Measurements from ENCODE around the gene ADSL. TPM values are rescaled to one million over a fixed set of nuclear protein-coding genes. Genes with fewer than 3 reads are reported as not detected.

The ADSL gene
- polyA plus RNA-seq, 1 of the 3 experiments (the other 2 are of a cell fraction), result 79.7 TPM

GRCh38 chr22:40404251-40405177 is 58.2 kb downstream of the ADSL start:
- peaks cover 0 to 6% of the 10 kb centered on the region in 2 experiments; a peak in 1 of 4 replicates for H3K4me1 ChIP-seq (ENCODE audit: control insufficient read depth in 1 of 2, insufficient read depth in 2 of 2, low read depth in 1 of 2, low read length in 1 of 2)
- ChIA-PET POLR2A (no interaction called here), CTCF (no interaction called here)
- no peak overlapping the region for H2AFZ ChIP-seq (ENCODE audit: low read depth)
- no peak overlapping the region for H3K4me2 ChIP-seq
- H3K9ac ChIP-seq, result no peak overlapping the region
- H3K9me2 ChIP-seq, result no peaks in the 10 kb centered on the region
- DNase-seq, result no peak
- no CpG with 5 or more reads among the region's 25 CpGs for WGBS (ENCODE audit: low lambda C conversion rate)
- peaks cover 0 to 16% of the 10 kb centered on the region in 2 experiments for H3K36me3 ChIP-seq (replicated peaks in 1 of 2; ENCODE audit: control insufficient read depth in 1 of 2, insufficient read depth in 2 of 2, low read length in 1 of 2)
- no peak overlapping the region for H3K27ac ChIP-seq (ENCODE audit: low read depth in 2 of 2, low read length in 1 of 2)
- H3K27me3 ChIP-seq (ENCODE audit: insufficient read depth), result no peaks in the 10 kb centered on the region
- no peaks in the 10 kb centered on the region for H4K20me1 ChIP-seq (ENCODE audit: insufficient read depth)
- no peaks in the 10 kb centered on the region for H3K9me3 ChIP-seq
- no peak for TF ChIP-seq FOSL2 (IDR thresholded peaks at IDR 0.05; ENCODE audit: borderline replicate concordance, low read depth)
- TF ChIP-seq MEF2A (IDR thresholded peaks at IDR 0.05; ENCODE audit: borderline replicate concordance, low read depth), result no peak
- TF ChIP-seq MAX (IDR thresholded peaks at IDR 0.05; ENCODE audit: low read depth), result no peak
- TF ChIP-seq TAF1 (IDR thresholded peaks at IDR 0.05; ENCODE audit: borderline replicate concordance, low read depth, low read length), result no peak
- no peak for TF ChIP-seq IRF3 (IDR thresholded peaks at IDR 0.05; ENCODE audit: low read depth, low read length)
- TF ChIP-seq USF2 (IDR thresholded peaks at IDR 0.05; ENCODE audit: borderline replicate concordance, low read depth, low read length), result no peak
- TF ChIP-seq NRF1 (IDR thresholded peaks at IDR 0.05; ENCODE audit: low read depth, low read length), result no peak
- TF ChIP-seq GABPA (IDR thresholded peaks at IDR 0.05; ENCODE audit: low read depth), result no peak
- no peak for TF ChIP-seq RAD21 (IDR thresholded peaks at IDR 0.05; ENCODE audit: low read length)
- no peak for TF ChIP-seq FOXJ3 (CRISPR knock-in tag; IDR thresholded peaks at IDR 0.05)
- no peak for TF ChIP-seq TEAD4 (IDR thresholded peaks at IDR 0.05; ENCODE audit: borderline replicate concordance, insufficient read depth)
- TF ChIP-seq POLR2AphosphoS5 (IDR thresholded peaks at IDR 0.05; ENCODE audit: low read depth, low read length), result no peak
- TF ChIP-seq MXI1 (IDR thresholded peaks at IDR 0.05; ENCODE audit: low read depth, low read length), result no peak
- no peak for TF ChIP-seq FOXM1 (IDR thresholded peaks at IDR 0.05; ENCODE audit: low read depth)
- TF ChIP-seq CHD2 (IDR thresholded peaks at IDR 0.05; ENCODE audit: low read length, partially characterized antibody), result no peak
- no peak for TF ChIP-seq RFX5 (IDR thresholded peaks at IDR 0.05; ENCODE audit: low read length)
- H3K79me2 ChIP-seq (ENCODE audit: insufficient read depth), result no peaks in the 10 kb centered on the region
- no peaks in the 10 kb centered on the region for H3F3A ChIP-seq (replicated peaks; ENCODE audit: insufficient read depth)
- no peak overlapping the region for H3K4me3 ChIP-seq (ENCODE audit: low read depth in 2 of 2, low read length in 1 of 2)

Measured in SK-N-SH (cell line).